Measurements from ENCODE around the gene WNT8B.

- TF ChIP-seq CTCF (IDR thresholded peaks at IDR 0.05; ENCODE audit: insufficient read depth, low read length) (no peak), POLR2AphosphoS5 (IDR thresholded peaks at IDR 0.05; ENCODE audit: low read depth) (no peak)
Measured at GRCh38 chr10:100498059-100498458, 35.2 kb downstream of the WNT8B start.

Measured in HL-60 (cell line).